ENCODE measurements around the gene LRRC4C. TPM values are rescaled to one million over a fixed set of nuclear protein-coding genes. Genes with fewer than 3 reads are reported as not detected.

Gene LRRC4C
- total and polyA plus RNA-seq, 10 of the 15 experiments (the other 5 are each of a cell fraction or from before 2014, with no cell fraction given): 1.5 TPM; not detected in 9

DNA sequence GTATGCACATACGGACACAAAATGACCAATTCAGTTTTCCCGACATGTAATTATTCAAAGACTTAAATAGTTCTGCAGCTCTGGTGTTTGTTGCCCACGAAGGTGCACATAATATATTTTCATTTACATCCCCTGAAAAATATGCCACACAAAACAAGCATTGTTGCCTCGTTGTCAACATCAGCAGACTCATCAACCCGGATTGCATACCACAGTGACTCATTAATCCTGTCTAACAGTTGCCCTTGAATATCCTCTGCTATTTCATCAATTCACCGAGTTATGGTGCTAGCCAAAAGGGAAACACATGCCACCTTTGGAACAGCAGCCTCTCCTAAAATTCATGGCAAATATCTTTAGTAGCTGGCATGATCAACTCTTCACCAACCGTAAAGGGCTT, 582.2 kb downstream of the LRRC4C start:
- Histone ChIP-seq H3K4me2 (ENCODE audit: control insufficient read depth, insufficient read depth) (no peak overlapping the region), H3K27me3 (replicated peaks in 1 of 2; ENCODE audit: control insufficient read depth in 2 of 2, insufficient read depth in 2 of 2, low read length in 1 of 2) (no peaks in the 10 kb centered on the region), H3K9ac (ENCODE audit: control insufficient read depth, insufficient read depth, low read length) (no peak overlapping the region), H3K4me1 (ENCODE audit: control insufficient read depth, insufficient read depth, low read length) (no peaks in the 10 kb centered on the region), H3K9me3 (replicated peaks; ENCODE audit: control insufficient read depth, insufficient read depth, low read length) (no peaks in the 10 kb centered on the region), H3K4me3 (no peak overlapping the region), H3K79me2 (ENCODE audit: control insufficient read depth, insufficient read depth, low read length) (no peaks in the 10 kb centered on the region), H3K36me3 (ENCODE audit: control insufficient read depth in 2 of 2, insufficient read depth in 2 of 2, low read length in 1 of 2) (no peaks in the 10 kb centered on the region), H2AFZ (ENCODE audit: control insufficient read depth, low read depth, low read length) (no peak overlapping the region), H4K20me1 (ENCODE audit: control insufficient read depth, insufficient read depth) (no peaks in the 10 kb centered on the region), H3K27ac (ENCODE audit: control insufficient read depth, insufficient read depth) (no peak overlapping the region)
- CTCF ChIA-PET: no interaction called here
- intact Hi-C loops (cut with micrococcal nuclease; ENCODE audit: unreplicated experiment): no loop called here
- DNase-seq (ENCODE audit: low read depth, low spot score): no peak
- TF ChIP-seq, protein P1, sequence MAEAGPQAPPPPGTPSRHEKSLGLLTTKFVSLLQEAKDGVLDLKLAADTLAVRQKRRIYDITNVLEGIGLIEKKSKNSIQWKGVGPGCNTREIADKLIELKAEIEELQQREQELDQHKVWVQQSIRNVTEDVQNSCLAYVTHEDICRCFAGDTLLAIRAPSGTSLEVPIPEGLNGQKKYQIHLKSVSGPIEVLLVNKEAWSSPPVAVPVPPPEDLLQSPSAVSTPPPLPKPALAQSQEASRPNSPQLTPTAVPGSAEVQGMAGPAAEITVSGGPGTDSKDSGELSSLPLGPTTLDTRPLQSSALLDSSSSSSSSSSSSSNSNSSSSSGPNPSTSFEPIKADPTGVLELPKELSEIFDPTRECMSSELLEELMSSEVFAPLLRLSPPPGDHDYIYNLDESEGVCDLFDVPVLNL (IDR thresholded peaks at IDR 0.05; ENCODE audit: low read depth, low read length): no peak
- TF ChIP-seq NFYA (IDR thresholded peaks at IDR 0.05; ENCODE audit: borderline replicate concordance, low read depth, low read length) (no peak), YY1 (IDR thresholded peaks at IDR 0.05; ENCODE audit: low read depth, low read length) (no peak), MEF2B (IDR thresholded peaks at IDR 0.05; ENCODE audit: partially characterized antibody, poor library complexity, severe bottlenecking) (no peak), NR2C2 (IDR thresholded peaks at IDR 0.05; ENCODE audit: borderline replicate concordance, control insufficient read depth, insufficient read length, low read depth) (no peak), SRF (IDR thresholded peaks at IDR 0.05; ENCODE audit: low read depth in 2 of 2, low read length in 2 of 2) (no peak), ASH2L (IDR thresholded peaks at IDR 0.05; ENCODE audit: borderline replicate concordance, low read depth) (no peak), POLR2A (IDR thresholded peaks at IDR 0.05; ENCODE audit: low read depth, low read length) (no peak), NFIC (IDR thresholded peaks at IDR 0.05; ENCODE audit: low read depth, low read length) (no peak), KLF5 (IDR thresholded peaks at IDR 0.05; ENCODE audit: partially characterized antibody) (no peak), SIX5 (IDR thresholded peaks at IDR 0.05; ENCODE audit: low read depth, low read length, severe bottlenecking) (no peak), HCFC1 (IDR thresholded peaks at IDR 0.05; ENCODE audit: low read length) (no peak), JUND (IDR thresholded peaks at IDR 0.05; ENCODE audit: low read depth, low read length) (no peak), YBX1 (IDR thresholded peaks at IDR 0.05) (no peak), HDAC6 (IDR thresholded peaks at IDR 0.05; ENCODE audit: unreplicated experiment) (no peak)
- TF ChIP-seq, protein P2, sequence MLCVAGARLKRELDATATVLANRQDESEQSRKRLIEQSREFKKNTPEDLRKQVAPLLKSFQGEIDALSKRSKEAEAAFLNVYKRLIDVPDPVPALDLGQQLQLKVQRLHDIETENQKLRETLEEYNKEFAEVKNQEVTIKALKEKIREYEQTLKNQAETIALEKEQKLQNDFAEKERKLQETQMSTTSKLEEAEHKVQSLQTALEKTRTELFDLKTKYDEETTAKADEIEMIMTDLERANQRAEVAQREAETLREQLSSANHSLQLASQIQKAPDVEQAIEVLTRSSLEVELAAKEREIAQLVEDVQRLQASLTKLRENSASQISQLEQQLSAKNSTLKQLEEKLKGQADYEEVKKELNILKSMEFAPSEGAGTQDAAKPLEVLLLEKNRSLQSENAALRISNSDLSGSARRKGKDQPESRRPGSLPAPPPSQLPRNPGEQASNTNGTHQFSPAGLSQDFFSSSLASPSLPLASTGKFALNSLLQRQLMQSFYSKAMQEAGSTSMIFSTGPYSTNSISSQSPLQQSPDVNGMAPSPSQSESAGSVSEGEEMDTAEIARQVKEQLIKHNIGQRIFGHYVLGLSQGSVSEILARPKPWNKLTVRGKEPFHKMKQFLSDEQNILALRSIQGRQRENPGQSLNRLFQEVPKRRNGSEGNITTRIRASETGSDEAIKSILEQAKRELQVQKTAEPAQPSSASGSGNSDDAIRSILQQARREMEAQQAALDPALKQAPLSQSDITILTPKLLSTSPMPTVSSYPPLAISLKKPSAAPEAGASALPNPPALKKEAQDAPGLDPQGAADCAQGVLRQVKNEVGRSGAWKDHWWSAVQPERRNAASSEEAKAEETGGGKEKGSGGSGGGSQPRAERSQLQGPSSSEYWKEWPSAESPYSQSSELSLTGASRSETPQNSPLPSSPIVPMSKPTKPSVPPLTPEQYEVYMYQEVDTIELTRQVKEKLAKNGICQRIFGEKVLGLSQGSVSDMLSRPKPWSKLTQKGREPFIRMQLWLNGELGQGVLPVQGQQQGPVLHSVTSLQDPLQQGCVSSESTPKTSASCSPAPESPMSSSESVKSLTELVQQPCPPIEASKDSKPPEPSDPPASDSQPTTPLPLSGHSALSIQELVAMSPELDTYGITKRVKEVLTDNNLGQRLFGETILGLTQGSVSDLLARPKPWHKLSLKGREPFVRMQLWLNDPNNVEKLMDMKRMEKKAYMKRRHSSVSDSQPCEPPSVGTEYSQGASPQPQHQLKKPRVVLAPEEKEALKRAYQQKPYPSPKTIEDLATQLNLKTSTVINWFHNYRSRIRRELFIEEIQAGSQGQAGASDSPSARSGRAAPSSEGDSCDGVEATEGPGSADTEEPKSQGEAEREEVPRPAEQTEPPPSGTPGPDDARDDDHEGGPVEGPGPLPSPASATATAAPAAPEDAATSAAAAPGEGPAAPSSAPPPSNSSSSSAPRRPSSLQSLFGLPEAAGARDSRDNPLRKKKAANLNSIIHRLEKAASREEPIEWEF (IDR thresholded peaks at IDR 0.05; ENCODE audit: insufficient replicate concordance, low read depth, low read length): no peak
- POLR2A ChIA-PET: no interaction called here
- no peak for FAIRE-seq
- WGBS (ENCODE audit: insufficient coverage, insufficient replicate concordance, low lambda C conversion rate, missing lambda C conversion rate): 42% methylated on average over 7 of the region's 7 CpGs
- ATAC-seq: no peak
- RAD21 ChIA-PET (ENCODE audit: unreplicated experiment): no interaction called here
- SMC1A ChIA-PET (ENCODE audit: uncharacterized antibody, unreplicated experiment): interaction anchor here (0.9 kb wide), 1 partner anchor 8 kb away, joined by 3 read pairs; no protein-coding TSS in a partner anchor
- BruUV-seq (replicated peaks): no TSS peak
- in situ Hi-C loops (cut with MboI): no loop called here
